Stimulated activated memory B cell treated with anti-CD40 and anti-IgM and Interleukin-4, amounts not matched to agents 10 μg/mL and 1 μg/mL and 100 μg/mL, for 72 hours (primary cell): ENCODE data around the gene GOLPH3.
"Not testable (repeated sequence)": the region's sequence is repeated elsewhere in the genome, so short reads cannot be mapped to it uniquely, and the experiment has no call there.

Experiments used
- ATAC-seq: fragments of 150-1000 bp; cut with Tn5 transposase; 2 replicates; pipeline ENCODE4 v1.10.0; 2021
- H3K27ac Mint-ChIP-seq: one replicate; pipeline ENCODE4 v1.8.0; 2022; ENCODE audit warnings: mild to moderate bottlenecking, mixed read lengths
- H3K27me3 Mint-ChIP-seq: one replicate; pipeline ENCODE4 v1.8.0; 2022; ENCODE audit warnings: mixed read lengths
- H3K36me3 Mint-ChIP-seq: one replicate; pipeline ENCODE4 v1.8.0; 2022; ENCODE audit warnings: mixed read lengths
- H3K4me1 Mint-ChIP-seq: one replicate; pipeline ENCODE4 v1.8.0; 2022; ENCODE audit warnings: mixed read lengths
- H3K4me3 Mint-ChIP-seq: one replicate; pipeline ENCODE4 v1.8.0; 2022; ENCODE audit warnings: mild to moderate bottlenecking, moderate library complexity, mixed read lengths
- H3K9me3 Mint-ChIP-seq: one replicate; pipeline ENCODE4 v1.8.0; 2022; ENCODE audit warnings: mixed read lengths

Gene GOLPH3

DNA sequence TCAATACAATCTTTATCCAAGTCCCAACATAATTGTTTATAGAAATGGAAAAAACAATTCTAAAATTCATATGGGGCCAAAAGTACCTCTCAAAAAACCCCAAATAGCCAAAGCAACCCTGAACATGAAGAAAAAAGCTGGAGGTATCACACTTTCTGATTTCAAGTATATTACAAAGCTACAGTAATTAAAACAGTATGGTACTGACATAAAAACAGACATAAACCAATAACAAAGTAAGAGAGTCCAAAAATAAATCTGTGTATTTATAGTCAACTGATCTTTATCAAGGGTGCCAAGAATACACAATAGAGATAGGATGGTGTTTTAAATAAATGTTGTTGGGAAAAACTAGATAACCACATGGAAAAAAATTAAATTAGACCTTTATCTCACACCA is 13.6 kb upstream of the GOLPH3 start:
- no peak overlapping the region for H3K27ac Mint-ChIP-seq
- no peak for ATAC-seq
- peaks cover 4% of the 10 kb centered on the region for H3K4me1 Mint-ChIP-seq
- no peak overlapping the region for H3K4me3 Mint-ChIP-seq
- H3K36me3 Mint-ChIP-seq = no peaks in the 10 kb centered on the region
- no peaks in the 10 kb centered on the region for H3K9me3 Mint-ChIP-seq
- H3K27me3 Mint-ChIP-seq = no peaks in the 10 kb centered on the region

DNA sequence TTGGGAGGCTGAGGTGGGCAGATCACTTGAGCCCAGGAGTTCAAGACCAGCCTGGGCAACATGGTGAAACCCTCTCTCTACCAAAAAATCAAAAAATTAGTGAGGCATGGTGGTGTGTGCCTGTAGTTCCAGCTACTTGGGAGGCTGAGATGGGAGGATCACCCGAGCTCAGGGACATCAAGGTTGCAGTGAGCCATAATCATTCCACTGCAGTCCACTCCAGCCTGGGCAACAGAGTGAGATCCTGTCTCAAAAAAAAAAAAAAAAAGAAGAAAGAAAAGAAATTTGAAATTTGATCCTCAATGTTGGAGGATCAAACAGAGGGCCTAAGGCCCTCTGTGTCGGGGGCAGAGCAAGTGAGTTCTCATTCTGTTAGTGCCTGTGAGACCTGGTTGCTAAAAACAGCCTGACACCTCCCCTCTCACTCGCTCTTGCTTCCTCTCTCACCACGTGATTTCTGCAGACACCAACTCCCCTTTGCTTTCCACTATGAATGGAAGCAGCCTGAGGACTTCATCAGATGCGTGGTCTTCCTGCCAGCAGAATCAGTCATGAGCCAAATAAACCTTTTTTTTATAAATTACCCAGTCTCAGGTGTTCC is 8.4 kb upstream of the GOLPH3 start:
- peak; percentile 53 for ATAC-seq
- H3K27me3 Mint-ChIP-seq = no peaks in the 10 kb centered on the region
- no peaks in the 10 kb centered on the region for H3K36me3 Mint-ChIP-seq
- H3K4me1 Mint-ChIP-seq = peaks cover 9% of the 10 kb centered on the region
- no peak overlapping the region for H3K4me3 Mint-ChIP-seq
- H3K27ac Mint-ChIP-seq = peak overlapping the region; percentile 19
- H3K9me3 Mint-ChIP-seq = no peaks in the 10 kb centered on the region

DNA sequence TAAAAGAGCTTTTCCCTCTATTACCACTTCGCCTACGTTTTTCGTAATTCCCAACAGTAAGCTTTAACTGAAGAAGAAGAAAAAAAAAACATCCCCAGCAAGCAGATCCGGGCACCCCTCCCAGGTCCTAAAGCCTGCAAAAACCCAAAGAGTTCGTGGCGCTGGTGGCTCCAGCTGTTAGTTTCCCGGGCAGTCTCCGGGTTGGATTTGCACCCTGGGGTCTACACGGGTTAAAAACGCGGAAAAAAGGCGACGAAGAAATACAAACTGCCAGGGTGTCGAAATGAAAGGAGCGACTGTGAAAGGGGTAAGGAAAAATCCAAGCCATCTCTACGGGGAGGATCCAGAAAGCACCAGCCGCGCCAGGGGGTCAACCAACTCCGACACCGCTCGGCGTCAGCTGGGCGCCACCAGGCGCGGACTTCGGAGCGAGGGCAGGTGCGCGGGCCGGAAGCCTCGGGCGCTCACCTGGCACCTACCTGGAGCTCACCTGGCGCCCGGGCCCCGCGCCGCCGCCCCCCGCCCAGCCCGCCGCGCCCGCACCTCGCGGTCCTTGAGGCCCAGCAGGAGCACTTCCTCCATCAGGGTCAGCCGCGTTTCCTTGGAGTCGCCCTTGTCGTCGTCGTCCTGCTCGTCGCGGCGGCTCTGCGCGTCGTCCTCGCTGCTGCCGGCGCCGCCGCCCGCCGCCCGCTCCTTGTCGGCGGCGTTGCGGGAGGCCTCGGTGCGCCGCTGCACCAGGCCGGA is 680 bp downstream of the GOLPH3 start:
- peaks cover 19% of the 10 kb centered on the region for H3K36me3 Mint-ChIP-seq

DNA sequence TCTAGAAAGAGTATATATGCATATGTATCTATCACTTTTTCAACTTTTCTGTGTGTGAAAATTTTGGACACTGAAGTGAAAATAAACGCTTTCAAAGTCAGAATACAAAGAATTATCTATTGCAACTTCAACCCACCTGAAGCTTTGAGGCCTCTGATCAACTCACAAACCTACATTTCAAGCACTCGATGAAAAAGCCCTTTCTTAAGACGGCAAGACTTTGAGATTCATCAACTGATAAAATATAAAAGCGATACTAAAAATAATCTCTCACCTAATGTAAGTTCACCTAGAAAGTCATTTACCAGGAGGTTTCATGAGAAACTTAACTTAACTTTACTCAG is 1.2 kb downstream of the GOLPH3 start:
- Mint-ChIP-seq H3K27me3 (no peaks in the 10 kb centered on the region), H3K4me3 (peak overlapping the region; percentile 94), H3K36me3 (peaks cover 22% of the 10 kb centered on the region), H3K9me3 (no peaks in the 10 kb centered on the region), H3K27ac (peak overlapping the region; percentile 99), H3K4me1 (peaks cover 40% of the 10 kb centered on the region)
- no peak for ATAC-seq

More for the DNA sequence above, 680 bp downstream of the GOLPH3 start:
- Mint-ChIP-seq H3K27ac (peak overlapping the region; percentile 99), H3K4me1 (peaks cover 36% of the 10 kb centered on the region), H3K9me3 (no peaks in the 10 kb centered on the region), H3K4me3 (peak overlapping the region; percentile 94), H3K27me3 (no peaks in the 10 kb centered on the region)
- ATAC-seq = peak; percentile 62

- Mint-ChIP-seq H3K4me1 (peaks cover 40% of the 10 kb centered on the region), H3K36me3 (peaks cover 22% of the 10 kb centered on the region), H3K4me3 (peak overlapping the region; percentile 94), H3K27ac (peak overlapping the region; percentile 99)
- H3K9me3 Mint-ChIP-seq, H3K27me3 Mint-ChIP-seq, ATAC-seq: not testable (repeated sequence)
Measured at GRCh38 chr5:32172186-32172911, 1.8 kb downstream of the GOLPH3 start.

- Mint-ChIP-seq H3K4me3 (no peak overlapping the region), H3K27me3 (no peaks in the 10 kb centered on the region), H3K9me3 (no peaks in the 10 kb centered on the region), H3K4me1 (peaks cover 47% of the 10 kb centered on the region), H3K36me3 (peaks cover 22% of the 10 kb centered on the region), H3K27ac (no peak overlapping the region)
- no peak for ATAC-seq
Measured at GRCh38 chr5:32170303-32171151, 3.6 kb downstream of the GOLPH3 start.

GRCh38 chr5:32168460-32169033 is 5.6 kb downstream of the GOLPH3 start:
- H3K36me3 Mint-ChIP-seq = peaks cover 22% of the 10 kb centered on the region
- H3K4me3 Mint-ChIP-seq = no peak overlapping the region
- H3K9me3 Mint-ChIP-seq = no peaks in the 10 kb centered on the region
- H3K27me3 Mint-ChIP-seq = no peaks in the 10 kb centered on the region
- peaks cover 56% of the 10 kb centered on the region for H3K4me1 Mint-ChIP-seq
- ATAC-seq = no peak
- no peak overlapping the region for H3K27ac Mint-ChIP-seq

DNA sequence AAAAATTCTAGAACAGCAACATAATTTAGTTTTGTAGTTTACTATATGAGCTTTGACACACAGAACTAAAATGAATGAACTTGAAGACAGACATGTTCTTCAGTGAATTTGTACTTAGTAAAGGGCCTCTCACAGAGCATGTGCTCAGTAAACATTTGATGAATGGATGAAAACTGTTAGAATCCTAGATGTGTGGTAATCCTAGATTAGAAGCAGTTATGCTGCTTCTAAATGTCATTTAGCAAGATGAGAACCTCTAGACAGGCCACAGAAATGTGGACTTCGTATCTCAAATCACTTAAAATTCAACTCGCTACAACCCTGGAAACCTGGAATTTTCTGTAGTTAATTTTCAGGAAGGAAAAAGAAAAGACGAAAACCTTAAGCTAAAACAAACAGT is 8.5 kb downstream of the GOLPH3 start:
- Mint-ChIP-seq H3K36me3 (peaks cover 30% of the 10 kb centered on the region), H3K4me3 (no peak overlapping the region), H3K9me3 (no peaks in the 10 kb centered on the region), H3K27me3 (no peaks in the 10 kb centered on the region), H3K4me1 (peaks cover 53% of the 10 kb centered on the region), H3K27ac (no peak overlapping the region)
- no peak for ATAC-seq

GRCh38 chr5:32163785-32164184 is 10.3 kb downstream of the GOLPH3 start:
- Mint-ChIP-seq H3K27me3 (no peaks in the 10 kb centered on the region), H3K27ac (peak overlapping the region; percentile 73), H3K9me3 (no peaks in the 10 kb centered on the region), H3K4me3 (peak overlapping the region; percentile 13), H3K4me1 (peaks cover 42% of the 10 kb centered on the region), H3K36me3 (peaks cover 15% of the 10 kb centered on the region)
- no peak for ATAC-seq

DNA sequence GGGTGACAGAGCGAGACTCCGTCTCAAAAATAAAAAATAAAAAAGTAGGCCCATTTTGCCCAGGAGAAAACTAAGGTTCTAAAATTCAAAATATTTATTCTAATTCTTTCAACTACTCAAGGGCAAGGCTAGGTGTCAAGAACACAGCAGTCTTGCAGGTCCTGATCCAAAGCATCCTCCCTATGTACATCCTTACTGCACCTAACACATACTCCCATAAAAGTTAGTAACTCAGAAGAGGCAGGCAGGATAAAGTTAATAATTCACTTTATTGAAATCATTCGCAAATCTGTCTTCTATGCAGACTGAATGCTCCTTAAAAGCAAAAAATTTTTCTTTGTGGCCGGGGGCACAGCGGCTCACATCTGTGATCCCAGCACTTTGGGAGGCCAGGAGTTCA is 11.1 kb downstream of the GOLPH3 start:
- Mint-ChIP-seq H3K27me3 (no peaks in the 10 kb centered on the region), H3K4me1 (peaks cover 35% of the 10 kb centered on the region)

GRCh38 chr5:32160228-32160627 is 13.9 kb downstream of the GOLPH3 start:
- H3K4me1 Mint-ChIP-seq = peaks cover 25% of the 10 kb centered on the region
- no peak for ATAC-seq
- no peak overlapping the region for H3K4me3 Mint-ChIP-seq
- no peak overlapping the region for H3K27ac Mint-ChIP-seq
- H3K9me3 Mint-ChIP-seq = no peaks in the 10 kb centered on the region
- H3K27me3 Mint-ChIP-seq = no peaks in the 10 kb centered on the region
- H3K36me3 Mint-ChIP-seq = peaks cover 8% of the 10 kb centered on the region

More for the DNA sequence above, 11.1 kb downstream of the GOLPH3 start:
- Mint-ChIP-seq H3K27ac (no peak overlapping the region), H3K9me3 (no peaks in the 10 kb centered on the region), H3K4me3 (no peak overlapping the region), H3K36me3 (peaks cover 8% of the 10 kb centered on the region)
- no peak for ATAC-seq

DNA sequence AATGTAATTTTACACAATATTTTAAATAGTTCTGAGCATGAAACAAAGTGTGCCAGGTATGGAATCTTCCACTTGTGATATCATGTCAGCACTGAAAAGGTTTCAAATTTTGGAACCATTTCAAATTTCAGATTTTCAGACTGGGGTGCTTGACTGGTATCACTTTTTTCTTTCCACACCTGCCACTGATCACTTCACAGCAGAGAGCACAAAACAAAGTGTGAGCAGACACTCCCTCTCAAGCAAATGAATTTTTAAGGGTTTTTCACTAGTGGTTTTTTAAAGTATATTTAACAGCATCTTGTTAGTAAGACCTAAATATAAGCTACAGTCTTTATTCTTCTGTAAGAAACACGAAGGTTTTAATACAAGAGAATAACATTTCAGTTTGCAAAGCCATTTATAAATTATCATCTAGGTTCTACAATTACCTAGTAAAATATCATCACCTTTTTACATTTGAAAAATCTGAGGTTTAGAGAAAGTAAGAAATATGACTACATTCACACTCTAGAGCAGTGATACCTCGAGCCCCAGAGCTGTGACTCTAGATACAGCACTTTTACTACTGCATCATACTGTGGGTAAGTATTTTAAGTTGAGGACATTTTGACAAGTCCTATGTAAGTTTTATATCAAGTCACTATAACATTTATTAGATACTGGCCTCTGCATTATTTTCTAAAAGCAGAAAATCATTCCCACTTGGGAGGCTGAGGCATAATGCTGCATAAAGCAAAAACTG is 14.6 kb downstream of the GOLPH3 start:
- no peaks in the 10 kb centered on the region for H3K9me3 Mint-ChIP-seq
- no peaks in the 10 kb centered on the region for H3K27me3 Mint-ChIP-seq
- peaks cover 24% of the 10 kb centered on the region for H3K4me1 Mint-ChIP-seq
- H3K4me3 Mint-ChIP-seq = no peak overlapping the region
- peaks cover 8% of the 10 kb centered on the region for H3K36me3 Mint-ChIP-seq
- ATAC-seq = no peak
- no peak overlapping the region for H3K27ac Mint-ChIP-seq

- Mint-ChIP-seq H3K9me3 (no peaks in the 10 kb centered on the region), H3K27ac (no peak overlapping the region), H3K4me3 (no peak overlapping the region), H3K36me3 (peaks cover 11% of the 10 kb centered on the region), H3K4me1 (peaks cover 25% of the 10 kb centered on the region), H3K27me3 (no peaks in the 10 kb centered on the region)
- ATAC-seq = no peak
Measured at GRCh38 chr5:32158679-32158975, 15.5 kb downstream of the GOLPH3 start.

GRCh38 chr5:32157078-32157477 is 17.0 kb downstream of the GOLPH3 start:
- Mint-ChIP-seq H3K4me1 (peaks cover 33% of the 10 kb centered on the region), H3K27ac (no peak overlapping the region), H3K27me3 (no peaks in the 10 kb centered on the region), H3K4me3 (no peak overlapping the region), H3K9me3 (no peaks in the 10 kb centered on the region), H3K36me3 (peaks cover 18% of the 10 kb centered on the region)
- no peak for ATAC-seq
